ENCODE measurements around the gene NFS1.
A peak's percentile ranks its signal among the peaks of the same experiment; 100 is the strongest.

The NFS1 gene

GRCh38 chr20:35673884-35674283 lies 25.3 kb downstream of the NFS1 start:
- TF ChIP-seq, protein P1, sequence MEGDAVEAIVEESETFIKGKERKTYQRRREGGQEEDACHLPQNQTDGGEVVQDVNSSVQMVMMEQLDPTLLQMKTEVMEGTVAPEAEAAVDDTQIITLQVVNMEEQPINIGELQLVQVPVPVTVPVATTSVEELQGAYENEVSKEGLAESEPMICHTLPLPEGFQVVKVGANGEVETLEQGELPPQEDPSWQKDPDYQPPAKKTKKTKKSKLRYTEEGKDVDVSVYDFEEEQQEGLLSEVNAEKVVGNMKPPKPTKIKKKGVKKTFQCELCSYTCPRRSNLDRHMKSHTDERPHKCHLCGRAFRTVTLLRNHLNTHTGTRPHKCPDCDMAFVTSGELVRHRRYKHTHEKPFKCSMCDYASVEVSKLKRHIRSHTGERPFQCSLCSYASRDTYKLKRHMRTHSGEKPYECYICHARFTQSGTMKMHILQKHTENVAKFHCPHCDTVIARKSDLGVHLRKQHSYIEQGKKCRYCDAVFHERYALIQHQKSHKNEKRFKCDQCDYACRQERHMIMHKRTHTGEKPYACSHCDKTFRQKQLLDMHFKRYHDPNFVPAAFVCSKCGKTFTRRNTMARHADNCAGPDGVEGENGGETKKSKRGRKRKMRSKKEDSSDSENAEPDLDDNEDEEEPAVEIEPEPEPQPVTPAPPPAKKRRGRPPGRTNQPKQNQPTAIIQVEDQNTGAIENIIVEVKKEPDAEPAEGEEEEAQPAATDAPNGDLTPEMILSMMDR (IDR thresholded peaks at IDR 0.05; ENCODE audit: low read depth, low read length, missing control alignments) = no peak
- no peak for DNase-seq (ENCODE audit: low read depth)
- H3K4me3 ChIP-seq (ENCODE audit: low read depth, low read length) = no peak overlapping the region

DNA sequence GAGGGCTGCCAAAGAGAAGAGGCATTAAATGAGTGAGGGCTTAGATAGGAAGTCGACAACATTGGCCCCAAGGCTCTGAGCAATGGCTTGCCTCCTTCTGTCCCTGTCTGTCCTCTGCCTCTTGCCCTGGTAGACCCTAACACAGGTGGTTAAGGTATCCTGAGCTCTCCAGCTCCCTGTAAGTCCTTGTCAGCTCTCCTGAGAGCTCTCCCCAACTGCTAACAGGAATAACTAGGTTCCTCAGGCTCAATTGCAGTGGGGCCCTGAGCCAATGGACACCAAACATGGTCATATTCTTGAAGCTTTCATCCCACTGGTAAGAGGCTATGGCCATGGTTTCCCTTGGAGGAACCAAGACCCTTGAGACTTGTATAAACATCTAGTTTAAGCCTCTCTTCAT lies 29.5 kb downstream of the NFS1 start:
- TF ChIP-seq, protein P1 (IDR thresholded peaks at IDR 0.05; ENCODE audit: low read depth, low read length, missing control alignments) = no peak
- no peak for DNase-seq (ENCODE audit: low read depth)
- no peak overlapping the region for H3K4me3 ChIP-seq (ENCODE audit: low read depth, low read length)

GRCh38 chr20:35669221-35669620 lies 29.9 kb downstream of the NFS1 start:
- no peak overlapping the region for H3K4me3 ChIP-seq (ENCODE audit: low read depth, low read length)
- DNase-seq (ENCODE audit: low read depth) = no peak
- TF ChIP-seq, protein P1 (IDR thresholded peaks at IDR 0.05; ENCODE audit: low read depth, low read length, missing control alignments) = no peak

GRCh38 chr20:35665949-35666288 lies 33.2 kb downstream of the NFS1 start:
- TF ChIP-seq, protein P1 (IDR thresholded peaks at IDR 0.05; ENCODE audit: low read depth, low read length, missing control alignments) = no peak
- no peak overlapping the region for H3K4me3 ChIP-seq (ENCODE audit: low read depth, low read length)
- no peak for DNase-seq (ENCODE audit: low read depth)

DNA sequence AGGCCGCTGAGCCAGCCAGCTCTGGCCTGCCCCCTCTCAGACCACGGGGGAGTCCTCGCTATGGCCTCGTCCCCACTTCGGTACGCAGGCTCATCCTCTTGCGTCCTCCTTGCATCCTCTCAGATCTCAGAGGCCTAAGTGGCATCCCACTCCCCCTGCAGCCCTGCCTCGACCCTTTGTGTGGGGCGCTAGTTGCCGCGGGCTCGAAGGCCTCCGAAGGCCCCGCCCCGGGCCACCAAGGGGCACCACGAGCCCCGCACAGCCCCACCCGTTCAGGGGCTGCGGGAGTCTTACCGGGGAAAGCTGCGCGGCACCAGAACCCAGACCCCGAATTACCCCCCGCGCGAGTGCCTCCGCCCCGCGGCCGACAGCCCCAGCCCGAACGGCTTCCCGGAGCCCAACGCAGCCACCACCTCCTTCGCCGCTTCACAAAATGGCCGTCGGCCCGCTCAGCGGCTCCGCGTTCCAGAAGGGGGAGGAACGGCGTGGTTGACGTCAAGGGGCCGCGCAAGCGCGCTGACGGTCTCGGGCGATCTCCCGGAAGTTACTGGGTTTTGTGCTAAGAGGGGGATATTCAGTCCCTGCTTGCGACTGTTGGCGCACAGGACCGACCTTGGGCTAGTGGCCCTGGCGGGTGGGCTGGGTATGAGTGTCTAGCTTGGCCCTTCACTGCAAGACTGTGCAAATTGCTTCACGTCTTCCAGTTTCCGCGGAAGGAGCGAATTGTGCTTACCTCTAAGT lies 34.5 kb downstream of the NFS1 start, which contains the start of the genes CPNE1 and RBM12:
CPNE1 (minus strand) TSS at position 435 of the 741 bp plus-strand sequence. CDS start 31,977 bp downstream, outside the sequence.
RBM12 (minus strand) TSS at position 435 of the 741 bp plus-strand sequence. CDS start 9,578 bp downstream, outside the sequence.
- TF ChIP-seq, protein P1 (IDR thresholded peaks at IDR 0.05; ENCODE audit: low read depth, low read length, missing control alignments) = no peak
- H3K4me3 ChIP-seq (ENCODE audit: low read depth, low read length) = peak within 1 kb of the TSS; percentile 89
- peak; percentile 87 for DNase-seq (ENCODE audit: low read depth)

- TF ChIP-seq, protein P1 (IDR thresholded peaks at IDR 0.05; ENCODE audit: low read depth, low read length, missing control alignments) = no peak
Measured at GRCh38 chr20:35663516-35664465, 35.4 kb downstream of the NFS1 start.

More at GRCh38 chr20:35663516-35664465, 35.4 kb downstream of the NFS1 start:
- no peak for DNase-seq (ENCODE audit: low read depth)
- peak overlapping the region; percentile 89 for H3K4me3 ChIP-seq (ENCODE audit: low read depth, low read length)
